HL-60 (cell line): Measurements from ENCODE around the gene MAN2A1.

Experiments used
- CTCF ChIP-seq: IDR thresholded peaks from one replicate; pipeline ENCODE4 v1.5.1; 2011; ENCODE audit warnings: low read length, control low read depth, inconsistent platforms; ENCODE audit not compliant: insufficient read depth
- GABPA ChIP-seq: IDR thresholded peaks from 2 replicates; pipeline ENCODE4 v1.6.1; 2012; ENCODE audit warnings: low read depth
- POLR2AphosphoS5 ChIP-seq: IDR thresholded peaks from 2 replicates; pipeline ENCODE4 v1.6.1; 2012; ENCODE audit warnings: low read depth
- SPI1 ChIP-seq: IDR thresholded peaks from 2 replicates; pipeline ENCODE4 v1.6.1; 2012; ENCODE audit warnings: low read depth, mild to moderate bottlenecking, borderline replicate concordance

- TF ChIP-seq CTCF (no peak), POLR2AphosphoS5 (no peak), SPI1 (no peak), GABPA (no peak)
These were observed 35.4 kb downstream of the MAN2A1 start for GRCh38 chr5:109725135-109725534.
